Fibroblast of skin of abdomen (primary cell): ENCODE results near the gene HLA-G.

Experiments
- DNase-seq: peaks from one replicate; pipeline ENCODE4 v3.0.0-alpha.2; 2013

HLA-G gene

DNA sequence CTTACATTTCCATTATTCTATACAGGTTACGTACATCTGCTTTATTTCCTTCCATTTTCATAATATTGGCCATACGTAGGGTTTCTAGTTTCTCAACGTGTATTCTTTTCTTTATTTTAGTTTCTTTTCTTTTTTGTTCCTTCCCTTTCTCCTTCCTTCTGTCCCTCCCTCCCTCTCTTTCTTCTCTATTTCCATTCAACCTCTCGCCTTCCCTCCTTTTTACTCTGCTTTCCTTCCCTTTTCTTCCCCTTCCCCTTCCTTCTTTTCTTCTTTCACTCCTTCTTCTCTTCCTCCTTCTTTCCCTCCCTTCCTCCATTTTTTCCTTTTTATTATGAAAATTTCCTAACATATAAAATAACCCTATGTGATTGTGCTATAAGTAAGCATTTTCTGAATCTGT lies 8.7 kb upstream of the HLA-G start:
- no peak for DNase-seq

DNA sequence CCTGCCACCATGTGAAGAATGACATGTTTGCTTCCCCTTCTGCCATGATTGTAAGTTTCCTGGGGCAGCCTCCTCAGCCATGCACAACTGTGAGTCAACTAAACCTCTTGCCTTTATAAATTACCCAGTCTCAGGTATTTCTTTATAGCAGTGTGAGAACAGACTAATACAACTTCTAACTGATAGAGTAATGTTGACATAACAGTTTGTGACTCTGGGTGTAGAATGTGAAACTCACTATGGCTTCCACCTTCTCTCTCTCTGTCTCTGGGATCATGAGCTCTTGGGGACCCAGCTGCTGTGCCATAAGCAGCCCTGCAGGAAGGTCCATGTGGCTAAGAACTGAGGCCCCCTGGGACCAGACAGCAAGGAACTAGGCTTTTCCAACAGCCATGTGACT lies 3.5 kb upstream of the HLA-G start:
- DNase-seq = no peak

DNA sequence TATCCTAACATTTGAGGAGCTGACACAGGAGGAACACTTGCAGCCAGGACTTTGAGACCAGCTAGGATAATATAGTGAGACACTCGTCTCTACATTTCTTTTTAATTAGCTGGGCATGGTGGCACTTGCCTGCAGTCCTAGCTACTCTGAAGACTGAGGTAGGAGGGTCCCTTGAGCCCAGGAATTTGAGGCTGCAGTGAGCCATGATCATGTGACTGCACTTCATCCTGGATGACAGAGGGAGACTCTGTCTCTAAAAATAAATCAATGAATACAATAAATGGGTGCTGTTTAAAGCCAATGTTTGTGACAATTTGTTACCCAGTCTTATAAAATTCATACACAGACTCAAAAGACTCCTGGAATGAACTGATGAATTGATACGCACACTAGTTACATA lies 1.8 kb upstream of the HLA-G start:
- no peak for DNase-seq

DNA sequence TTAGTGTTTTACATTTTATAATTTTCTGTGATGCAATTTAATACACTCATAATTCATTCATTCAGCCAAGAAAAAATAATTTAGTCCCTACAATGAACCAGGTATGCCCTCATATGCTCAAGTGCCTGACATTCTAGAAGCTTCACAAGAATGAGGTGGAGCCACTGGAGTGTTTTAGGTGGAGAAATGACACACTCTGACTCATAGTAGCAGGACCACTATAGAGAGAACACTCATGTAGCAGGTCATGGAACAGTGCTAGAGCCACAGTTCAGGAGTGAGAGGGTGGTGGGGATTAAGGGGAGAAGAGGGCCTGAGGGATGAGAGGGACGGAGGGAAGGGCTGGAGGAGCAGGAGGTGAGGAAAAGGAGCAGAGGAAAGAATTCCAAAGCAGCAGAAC lies 1.4 kb upstream of the HLA-G start:
- DNase-seq = no peak

DNA sequence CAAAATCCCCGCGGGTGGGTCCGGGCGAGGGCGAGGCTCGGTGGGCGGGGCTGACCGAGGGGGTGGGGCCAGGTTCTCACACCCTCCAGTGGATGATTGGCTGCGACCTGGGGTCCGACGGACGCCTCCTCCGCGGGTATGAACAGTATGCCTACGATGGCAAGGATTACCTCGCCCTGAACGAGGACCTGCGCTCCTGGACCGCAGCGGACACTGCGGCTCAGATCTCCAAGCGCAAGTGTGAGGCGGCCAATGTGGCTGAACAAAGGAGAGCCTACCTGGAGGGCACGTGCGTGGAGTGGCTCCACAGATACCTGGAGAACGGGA lies 809 bp downstream of the HLA-G start:
- DNase-seq = no peak

DNA sequence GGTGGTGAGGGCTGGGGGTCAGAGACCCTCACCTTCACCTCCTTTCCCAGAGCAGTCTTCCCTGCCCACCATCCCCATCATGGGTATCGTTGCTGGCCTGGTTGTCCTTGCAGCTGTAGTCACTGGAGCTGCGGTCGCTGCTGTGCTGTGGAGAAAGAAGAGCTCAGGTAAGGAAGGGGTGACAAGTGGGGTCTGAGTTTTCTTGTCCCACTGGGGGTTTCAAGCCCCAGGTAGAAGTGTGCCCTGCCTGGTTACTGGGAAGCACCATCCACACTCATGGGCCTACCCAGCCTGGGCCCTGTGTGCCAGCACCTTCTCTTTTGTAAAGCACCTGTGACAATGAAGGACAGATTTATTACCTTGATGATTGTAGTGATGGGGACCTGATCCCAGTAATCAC lies 2.1 kb downstream of the HLA-G start:
- DNase-seq = no peak

DNA sequence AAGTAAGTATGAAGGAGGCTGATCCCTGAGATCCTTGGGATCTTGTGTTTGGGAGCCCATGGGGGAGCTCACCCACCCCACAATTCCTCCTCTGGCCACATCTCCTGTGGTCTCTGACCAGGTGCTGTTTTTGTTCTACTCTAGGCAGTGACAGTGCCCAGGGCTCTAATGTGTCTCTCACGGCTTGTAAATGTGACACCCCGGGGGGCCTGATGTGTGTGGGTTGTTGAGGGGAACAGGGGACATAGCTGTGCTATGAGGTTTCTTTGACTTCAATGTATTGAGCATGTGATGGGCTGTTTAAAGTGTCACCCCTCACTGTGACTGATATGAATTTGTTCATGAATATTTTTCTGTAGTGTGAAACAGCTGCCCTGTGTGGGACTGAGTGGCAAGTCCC lies 2.8 kb downstream of the HLA-G start:
- DNase-seq = no peak

DNA sequence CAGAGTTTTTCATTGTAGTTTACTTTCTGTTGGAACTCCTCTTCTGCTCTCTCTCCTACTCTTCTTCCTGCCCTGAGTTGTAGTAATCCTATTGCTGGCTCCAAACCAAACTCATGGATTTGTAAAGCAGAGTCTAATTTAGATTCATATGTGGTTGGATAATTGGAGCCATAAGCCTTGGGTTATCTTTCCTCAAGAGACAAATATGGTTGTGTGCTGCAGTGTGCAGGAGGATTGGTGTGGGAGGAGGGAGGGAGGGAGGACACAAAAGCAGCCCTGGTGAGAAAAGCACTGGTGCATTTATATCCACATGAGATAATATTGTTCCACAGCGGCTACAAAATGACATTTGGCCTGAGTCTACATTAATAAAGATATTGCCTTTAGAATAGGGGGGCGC lies 4.2 kb downstream of the HLA-G start:
- no peak for DNase-seq

DNA sequence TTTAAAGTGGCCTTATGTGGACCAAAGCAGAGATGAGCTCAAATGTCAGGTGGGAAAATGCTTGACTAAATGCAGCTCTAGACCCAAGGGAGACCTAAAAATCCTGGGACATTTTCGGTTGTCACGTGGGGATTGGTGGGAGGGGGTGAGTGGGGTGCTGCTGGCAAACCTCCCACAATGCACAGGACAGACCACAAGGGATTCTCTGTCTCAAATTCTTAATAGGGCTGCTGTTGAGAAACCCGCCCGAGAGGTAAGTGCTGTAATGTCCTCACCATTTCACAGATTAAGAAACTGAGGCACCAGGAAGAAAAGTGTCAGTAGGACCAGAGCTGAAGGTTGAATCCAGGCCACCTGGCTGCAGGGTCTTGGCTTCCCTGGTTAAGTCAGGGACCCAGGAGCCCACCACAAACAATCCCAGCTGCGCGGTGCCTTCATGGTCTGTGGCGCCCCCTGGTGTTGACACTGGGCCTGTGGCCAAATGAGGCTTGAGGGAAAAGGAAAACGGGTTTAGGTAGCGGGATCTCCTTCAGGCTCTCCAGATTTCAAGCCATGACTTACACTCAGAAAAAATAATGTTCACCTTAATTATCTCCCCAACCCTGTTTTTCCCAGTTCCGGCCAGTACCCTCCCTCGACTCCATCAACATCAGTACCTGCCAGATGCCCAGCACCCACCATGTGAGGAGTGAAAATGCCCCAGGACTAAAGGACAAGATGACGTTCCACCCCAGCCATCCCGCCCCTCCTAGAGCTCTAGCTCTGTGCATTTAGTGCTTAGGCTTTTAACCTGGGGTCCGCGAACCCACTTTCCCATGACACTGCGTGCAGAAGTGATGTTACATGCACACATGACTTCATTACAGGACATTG lies 7.2 kb downstream of the HLA-G start:
- peak; percentile 6 for DNase-seq

DNA sequence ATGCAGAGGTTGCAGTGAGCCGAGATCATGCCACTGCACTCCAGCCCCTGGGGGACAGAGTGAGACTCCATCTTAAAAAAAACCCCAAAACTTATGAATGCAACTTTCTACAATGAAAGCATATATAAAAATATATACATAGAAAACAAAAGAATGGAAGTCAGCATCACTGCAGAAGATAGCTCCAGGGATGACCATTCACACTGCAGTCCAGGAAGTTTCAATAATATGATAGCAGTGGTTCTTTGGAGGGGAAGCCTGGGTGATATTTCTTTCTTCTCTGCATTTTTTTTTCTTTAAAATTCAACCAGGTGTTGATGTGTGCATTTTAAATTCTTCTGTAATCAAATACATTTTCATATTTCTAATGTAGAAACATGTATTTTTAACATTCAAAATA lies 12.3 kb downstream of the HLA-G start:
- DNase-seq = no peak

DNA sequence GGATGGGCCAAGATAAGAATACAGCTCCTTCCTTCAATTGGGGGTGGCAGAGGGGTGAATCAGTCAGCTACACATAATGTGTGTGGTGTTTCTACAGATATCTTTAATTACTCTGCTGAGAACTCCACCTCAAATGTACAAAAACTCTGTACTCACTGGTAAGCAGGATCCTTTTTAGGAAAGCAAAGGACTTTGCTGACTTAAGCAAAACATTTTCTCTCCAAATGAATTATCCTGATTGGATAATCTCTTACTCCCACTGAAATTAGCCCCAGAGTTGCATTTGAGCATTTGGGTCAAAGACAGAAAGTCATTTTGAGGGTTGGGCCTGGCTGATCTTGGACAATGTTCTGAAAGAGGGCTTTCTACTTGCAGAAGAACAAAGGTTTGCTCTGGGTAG lies 13.4 kb downstream of the HLA-G start:
- no peak for DNase-seq

DNA sequence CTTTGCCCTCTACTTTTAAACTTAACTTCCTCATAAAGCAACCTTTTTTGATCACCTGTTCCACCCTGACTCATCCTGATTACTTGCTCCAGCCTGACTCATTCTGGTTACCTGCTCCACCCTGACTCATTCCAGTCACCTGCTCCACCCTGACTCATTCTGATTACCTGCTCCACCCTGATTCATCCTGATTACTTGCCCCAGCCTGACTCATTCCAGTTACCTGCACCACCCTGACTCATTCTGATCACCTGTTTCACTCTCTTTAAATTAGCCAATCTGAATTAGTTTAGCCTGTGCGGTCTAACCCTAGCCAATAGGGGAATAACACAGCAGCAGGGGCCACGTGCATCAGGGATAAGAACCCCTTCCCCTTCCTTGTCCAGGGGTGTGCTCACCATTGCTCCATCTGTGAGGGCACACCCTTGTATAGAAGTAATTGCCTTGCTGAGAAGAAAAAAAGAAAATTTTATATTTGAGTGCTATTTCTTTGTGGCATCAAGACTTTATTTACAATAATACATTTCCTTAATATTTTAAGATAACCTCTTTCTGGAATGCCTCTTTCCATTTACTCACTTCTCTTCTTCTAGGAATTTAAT lies 17.9 kb downstream of the HLA-G start:
- DNase-seq = no peak

DNA sequence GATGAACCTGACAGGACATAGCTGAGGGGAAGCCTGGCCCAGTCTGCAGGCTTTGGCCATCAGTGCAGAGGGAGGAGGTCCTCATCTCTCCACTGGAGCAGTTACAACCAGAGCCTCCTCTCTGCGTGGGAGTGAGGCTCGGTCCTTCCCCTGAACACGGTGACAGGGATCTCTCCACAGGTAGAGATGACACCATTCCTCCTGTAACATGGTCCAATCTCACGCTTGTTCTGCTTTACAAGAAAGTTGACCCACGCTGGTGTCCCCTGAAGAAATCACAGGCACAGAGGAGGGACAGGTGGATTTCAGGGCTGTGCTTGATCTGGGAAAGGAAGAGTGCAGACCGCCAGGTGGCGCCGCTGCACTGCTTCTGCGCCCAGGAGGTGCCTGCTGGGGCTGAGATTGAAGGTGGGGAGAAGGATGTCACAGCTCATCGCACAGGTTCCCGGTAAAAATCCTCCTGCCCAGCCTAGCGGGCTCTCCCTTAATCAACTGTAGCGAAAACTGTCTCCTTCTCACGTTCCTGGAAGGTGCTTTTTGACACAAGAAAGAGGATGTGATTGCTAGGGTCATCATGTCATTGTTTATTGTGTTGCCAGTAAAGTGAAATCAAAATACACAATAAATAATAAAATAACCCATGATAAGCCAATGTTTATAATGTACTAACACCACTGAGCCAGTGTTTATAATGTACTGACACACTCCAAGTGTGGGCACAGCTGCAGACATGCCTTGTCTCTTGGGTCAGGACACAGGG lies 20.4 kb downstream of the HLA-G start:
- peak; percentile 30 for DNase-seq

DNA sequence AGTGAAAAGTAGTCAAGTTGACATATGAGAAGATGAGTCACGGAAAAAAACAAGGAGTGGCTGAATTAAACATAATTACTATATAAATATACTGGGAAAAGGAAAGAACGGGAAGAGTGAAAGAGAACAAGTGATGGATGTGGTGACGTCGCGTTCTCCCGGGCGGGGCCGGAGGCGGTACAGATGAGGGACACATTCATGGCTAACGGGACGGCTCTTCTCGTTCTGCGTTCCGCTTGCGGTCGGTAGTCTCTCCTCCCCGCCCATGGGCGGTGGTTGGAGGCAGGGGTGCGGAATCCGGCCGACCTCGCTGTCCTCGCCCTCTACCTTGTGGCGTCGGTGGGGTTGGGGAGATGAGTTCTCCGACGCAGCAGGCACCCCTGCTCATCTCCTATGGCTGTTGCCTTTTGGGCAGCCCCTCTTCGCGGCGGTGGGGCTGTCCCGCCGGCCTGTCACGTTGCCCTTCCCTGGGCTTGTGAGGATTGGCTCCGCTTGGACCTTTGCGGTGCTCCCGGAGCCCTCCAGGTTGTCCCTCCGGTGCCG lies 22.5 kb downstream of the HLA-G start:
- no peak for DNase-seq

DNA sequence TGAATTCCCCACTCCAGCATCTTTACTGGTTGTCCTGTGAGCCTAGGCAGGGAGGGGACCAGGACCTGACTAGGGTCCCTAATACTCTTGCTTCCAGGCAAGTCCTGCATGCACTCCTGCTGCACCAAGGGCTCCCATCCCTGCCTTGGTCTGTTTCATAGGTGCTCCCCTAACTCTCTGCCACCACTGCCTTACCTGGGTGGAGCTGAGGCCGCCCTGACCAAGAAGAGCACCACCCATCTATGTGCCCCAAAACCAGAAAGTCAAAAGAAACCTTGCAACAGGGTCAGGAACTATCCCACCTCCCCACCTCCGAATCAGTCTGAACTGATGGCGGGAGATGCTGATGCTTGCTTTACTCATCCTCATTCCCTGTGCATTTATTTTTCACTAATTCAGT lies 23.6 kb downstream of the HLA-G start:
- DNase-seq = no peak

DNA sequence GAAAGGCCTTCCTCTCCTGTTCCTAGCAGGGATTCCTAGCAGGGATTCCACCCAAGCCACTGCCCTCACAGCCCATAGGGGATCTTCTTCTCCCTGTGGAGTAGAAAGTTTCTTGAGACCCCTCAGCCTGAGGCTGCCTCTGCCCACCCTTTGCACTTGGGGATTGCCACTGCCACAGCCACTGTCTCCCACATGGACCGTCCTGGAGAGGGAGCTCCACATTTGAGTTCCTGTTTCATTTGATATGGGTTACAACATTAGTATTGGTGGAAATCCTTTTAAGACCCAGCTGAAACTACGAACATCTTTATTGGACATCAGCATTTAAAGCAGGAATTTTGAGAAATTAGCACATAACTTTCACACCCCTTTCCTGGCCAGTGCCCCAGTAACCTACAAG lies 25.6 kb downstream of the HLA-G start:
- no peak for DNase-seq

DNA sequence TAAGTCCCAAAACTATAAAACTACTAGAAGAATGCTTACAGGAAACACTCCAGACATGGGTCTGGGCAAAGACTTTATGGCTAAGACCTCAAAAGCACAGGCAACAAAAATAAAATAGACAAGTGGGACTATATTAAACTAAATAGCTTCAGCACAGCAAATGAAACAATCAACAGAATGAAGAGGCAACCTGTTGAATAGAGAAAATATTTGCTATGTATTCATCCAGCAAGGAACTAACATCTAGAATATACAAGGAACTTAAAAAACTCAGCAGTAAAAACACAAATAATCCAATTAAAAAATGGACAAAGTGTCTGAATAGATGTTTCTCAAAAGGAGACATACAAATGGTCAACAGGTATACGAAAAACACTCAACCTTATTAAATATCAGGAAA lies 30.4 kb downstream of the HLA-G start:
- no peak for DNase-seq

DNA sequence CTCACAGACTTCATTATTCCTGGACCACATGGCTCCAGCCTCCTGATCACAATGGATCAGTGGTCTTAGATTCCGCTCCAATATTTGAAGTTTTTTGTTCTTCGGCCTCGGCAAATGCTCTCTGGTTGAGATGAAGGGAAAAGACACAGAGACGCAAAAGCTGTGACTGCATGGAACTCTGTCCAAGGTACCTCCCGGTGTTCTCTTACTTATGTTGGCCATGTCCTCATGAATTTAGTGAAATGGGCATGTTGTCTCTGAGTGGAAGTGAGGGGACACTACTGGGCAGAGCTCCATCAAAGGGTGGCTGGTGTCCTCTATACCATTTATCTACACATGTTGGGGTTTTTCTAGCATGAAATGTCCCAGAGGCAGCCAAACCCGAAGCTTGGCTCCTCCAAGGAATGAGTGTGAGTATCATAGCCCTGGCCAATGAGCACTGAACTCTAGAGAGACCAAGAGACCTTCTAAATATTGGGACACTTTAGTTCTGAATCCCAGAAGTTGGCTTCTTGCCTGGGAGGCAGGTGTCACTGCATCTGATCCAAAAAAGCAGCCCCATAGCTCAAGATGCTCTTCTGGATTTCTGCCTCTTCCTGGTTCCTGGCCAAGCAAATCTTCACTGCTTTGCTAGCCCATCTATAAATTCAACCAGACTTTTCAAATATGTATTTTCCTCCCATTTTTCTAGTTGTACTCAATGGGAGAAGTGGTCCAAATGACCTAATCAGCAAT lies 34.1 kb downstream of the HLA-G start:
- DNase-seq = no peak

DNA sequence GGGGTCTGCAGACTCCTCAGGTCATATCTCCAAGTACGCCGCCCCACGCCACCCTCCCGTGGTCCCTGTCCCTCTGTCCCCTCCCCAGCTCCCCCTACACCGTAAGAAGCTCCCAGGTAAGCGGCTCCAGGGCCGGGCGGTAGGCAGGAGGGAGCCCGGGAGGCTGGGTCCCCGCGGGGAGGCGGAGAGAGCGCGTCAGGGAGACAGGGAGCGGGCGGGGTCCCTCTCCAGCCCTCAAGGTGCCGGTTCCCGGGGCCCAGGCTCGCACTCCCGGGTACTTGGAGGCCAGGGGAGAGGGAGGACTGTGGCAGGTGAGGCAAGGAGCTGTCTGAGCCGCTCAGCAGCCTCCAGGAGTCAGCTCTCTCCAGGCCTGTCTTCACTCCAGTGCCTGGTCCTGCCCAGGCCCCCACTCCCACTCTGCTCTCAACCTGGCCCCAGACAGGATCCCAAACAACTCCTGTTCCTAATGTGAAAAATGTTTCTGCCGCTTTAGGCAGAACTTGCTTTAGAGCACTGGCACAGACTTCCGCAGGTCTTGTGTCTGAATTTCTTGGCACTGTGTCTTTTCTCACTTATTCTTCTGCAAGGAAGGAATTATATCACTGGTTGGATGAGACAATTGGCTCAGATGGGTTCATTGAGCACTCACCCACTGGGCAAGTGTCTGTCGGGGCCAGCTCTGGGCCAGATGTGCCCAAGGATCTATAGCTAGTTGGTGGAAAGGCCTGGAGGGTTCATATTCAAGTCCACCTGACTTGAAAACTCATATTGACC lies 36.6 kb downstream of the HLA-G start:
- no peak for DNase-seq

DNA sequence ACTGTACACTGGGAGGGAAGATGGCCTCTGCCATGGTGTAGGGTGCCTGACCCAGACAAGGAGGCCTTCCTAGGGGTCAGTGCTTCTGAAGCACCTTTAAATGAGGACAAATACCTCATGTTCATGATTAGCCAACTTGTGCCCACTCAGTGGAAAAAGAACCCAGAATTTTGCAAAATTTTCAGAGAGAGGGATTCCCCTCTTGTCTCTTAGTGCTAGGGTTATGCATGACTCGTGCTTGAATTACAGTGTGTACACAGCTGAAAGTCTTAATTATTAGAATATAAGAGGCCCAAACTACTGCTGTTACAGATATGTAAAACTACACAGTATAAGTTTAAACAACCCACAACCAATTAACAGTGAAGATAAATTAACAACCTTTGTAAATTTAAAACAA lies 38.0 kb downstream of the HLA-G start:
- DNase-seq = no peak

DNA sequence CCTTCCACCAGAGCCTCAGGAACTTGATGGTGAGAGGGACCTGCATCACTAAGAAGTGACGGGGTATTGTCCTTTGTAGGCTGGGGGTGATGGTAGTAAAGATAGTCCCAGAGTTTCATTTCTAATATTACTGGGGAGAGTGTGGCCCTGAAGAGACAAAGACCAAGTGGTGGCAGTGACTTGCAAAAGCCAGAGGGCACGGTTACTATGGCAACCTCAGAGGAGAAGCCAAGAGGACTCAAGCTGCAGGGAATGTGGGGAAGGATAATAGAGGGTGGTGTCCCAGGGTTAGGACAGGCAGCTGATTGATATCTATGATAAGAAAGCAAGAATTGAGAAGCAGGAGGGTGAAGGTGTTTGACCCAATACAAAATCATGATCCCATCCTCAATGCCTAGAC lies 42.5 kb downstream of the HLA-G start:
- DNase-seq = no peak

DNA sequence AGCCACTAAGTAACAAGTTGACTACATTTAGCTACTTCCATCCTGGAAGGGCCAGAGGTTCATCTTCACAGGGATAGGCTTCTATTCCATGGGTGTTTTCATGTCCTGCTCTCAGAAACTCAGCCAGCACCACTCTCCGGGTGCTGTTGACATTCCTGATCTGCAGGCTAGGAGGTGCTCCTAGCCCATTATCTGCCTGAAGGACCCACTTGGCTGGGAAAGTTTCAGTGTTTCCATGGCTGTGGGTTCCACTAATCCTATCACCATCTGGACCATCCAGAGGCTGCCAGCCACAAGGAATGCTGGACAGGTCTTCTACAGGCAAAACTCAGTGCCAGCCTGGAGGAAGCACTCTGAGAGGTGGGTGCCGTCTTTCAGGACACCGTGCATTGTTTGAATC lies 45.2 kb downstream of the HLA-G start:
- no peak for DNase-seq
